HepG2 (cell line): Measurements from ENCODE around the gene CACNB4. TPM values are rescaled to one million over a fixed set of nuclear protein-coding genes. Genes with fewer than 3 reads are reported as not detected.

Experiments used
- ATAC-seq: fragments of 200-7000 bp; cut with Tn5 transposase; 3 replicates; pipeline ENCODE4 v1.9.1; 2020; ENCODE audit warnings: mild to moderate bottlenecking, moderate library complexity
- BruUV-seq: library from RNA; stranded (reverse); fragments of 400-500 nt; replicated peaks from 2 replicates; lab custom pipeline; 2021; lab: Mats Ljungman, UMichigan
- CTCF ChIA-PET: fragments of 300-600 bp; formaldehyde crosslinking; extraction: SDS; loops from one replicate; lab custom pipeline; 2021; ENCODE audit warnings: low total read pairs, inconsistent platforms, low intra/inter-chr PET ratio; lab: Yijun Ruan, JAX
- POLR2A ChIA-PET: fragments of 350-600 bp; sonication (Branson Sonifier 250); formaldehyde crosslinking; loops from one replicate; lab custom pipeline; 2020; ENCODE audit warnings: antibody characterized with exemption, inconsistent platforms; lab: Yijun Ruan, JAX
- DNase-seq: peaks from one replicate; pipeline ENCODE4 v3.0.0-alpha.2; 2015; ENCODE audit warnings: low spot score
- FAIRE-seq: peaks from 3 replicates; lab custom pipeline; 2011; peaks lifted over from hg19 to GRCh38; lab: Jason Lieb, UNC
- H2AFZ ChIP-seq: one replicate; pipeline ENCODE4 v1.6.1; 2011; ENCODE audit warnings: low read length, inconsistent platforms
- H3K27ac ChIP-seq: fragments of 300-600 bp; 3 replicates; pipeline ENCODE4 v1.8.0; 2011; ENCODE audit warnings: mixed run types, mild to moderate bottlenecking, mixed read lengths, low read length, inconsistent platforms; ENCODE audit not compliant: insufficient read depth; ENCODE audit errors: extremely low read length
- H3K27me3 ChIP-seq, 2 experiments: fragments of 200-600 bp in 1 of 2; 2 replicates in 1 of 2; 3 replicates in 1 of 2; pipeline versions ENCODE4 v1.6.0 to v1.8.0; 2011; ENCODE audit warnings: low read length in 2 of 2, mild to moderate bottlenecking in 2 of 2, moderate library complexity in 2 of 2, inconsistent platforms in 1 of 2; ENCODE audit not compliant: insufficient read depth in 2 of 2, control insufficient read depth in 1 of 2
- H3K36me3 ChIP-seq, 2 experiments: fragments of 200-600 bp in 1 of 2; replicated peaks in 1 of 2; 2 replicates in 1 of 2; 3 replicates in 1 of 2; pipeline versions ENCODE4 v1.5.1 to v1.8.0; 2011; ENCODE audit warnings: low read length in 2 of 2, inconsistent platforms in 1 of 2; ENCODE audit not compliant: insufficient read depth in 2 of 2, control insufficient read depth in 1 of 2
- H3K4me1 ChIP-seq: 2 replicates; pipeline ENCODE4 v1.5.1; 2012; ENCODE audit warnings: low read length, inconsistent platforms; ENCODE audit not compliant: insufficient read depth
- H3K4me2 ChIP-seq: 2 replicates; pipeline ENCODE4 v1.6.0; 2011; ENCODE audit warnings: low read depth, low read length, inconsistent platforms
- H3K4me3 ChIP-seq, 3 experiments: fragments of 200-600 bp in 1 of 3; sonication (generic), shearing (Covaris generic) in 1 of 3; replicated peaks in 1 of 3; 2 replicates each; pipeline ENCODE4 v1.5.1; 2011 to 2016; ENCODE audit warnings: low read length in 3 of 3, inconsistent platforms in 2 of 3, low read depth in 2 of 3, mild to moderate bottlenecking in 2 of 3, control low read depth in 1 of 3, mixed read lengths in 1 of 3; ENCODE audit not compliant: insufficient read depth in 1 of 3
- H3K79me2 ChIP-seq: one replicate; pipeline ENCODE4 v1.6.1; 2011; ENCODE audit warnings: low read length, inconsistent platforms; ENCODE audit not compliant: insufficient read depth
- H3K9ac ChIP-seq: 2 replicates; pipeline ENCODE4 v1.6.0; 2011; ENCODE audit warnings: mild to moderate bottlenecking, low read depth, low read length, inconsistent platforms; ENCODE audit not compliant: insufficient read depth
- H3K9me3 ChIP-seq: 2 replicates; pipeline ENCODE4 v1.5.1; 2012; ENCODE audit warnings: mild to moderate bottlenecking, low read length
- H4K20me1 ChIP-seq: 2 replicates; pipeline ENCODE4 v1.6.0; 2011; ENCODE audit warnings: inconsistent platforms, mild to moderate bottlenecking, low read length, moderate library complexity; ENCODE audit not compliant: insufficient read depth
- EZH2 ChIP-seq: conservative IDR thresholded peaks from 2 replicates; pipeline ENCODE4 v1.6.1; 2012; ENCODE audit warnings: mild to moderate bottlenecking, low read depth, low read length, moderate library complexity
- ISX ChIP-seq: sonication (generic); formaldehyde crosslinking; conservative IDR thresholded peaks from 2 replicates; pipeline ENCODE4 v1.5.0; 2020; ENCODE audit warnings: missing genetic modification reagents
- REL ChIP-seq: sonication (generic); formaldehyde crosslinking; conservative IDR thresholded peaks from 2 replicates; pipeline ENCODE4 v1.8.0; 2022; ENCODE audit warnings: mild to moderate bottlenecking, missing genetic modification reagents, moderate library complexity
- TOPORS ChIP-seq: sonication (generic); formaldehyde crosslinking; IDR thresholded peaks from 2 replicates; pipeline ENCODE4 v1.8.0; 2023; ENCODE audit warnings: mild to moderate bottlenecking, missing genetic modification reagents
- ZNF224 ChIP-seq: sonication (generic); formaldehyde crosslinking; IDR thresholded peaks from 2 replicates; pipeline ENCODE4 v1.5.0; 2020; ENCODE audit warnings: mild to moderate bottlenecking, missing genetic modification reagents
- ZNF318 ChIP-seq: sonication (generic); formaldehyde crosslinking; IDR thresholded peaks from 2 replicates; pipeline ENCODE4 v1.4.0; 2020; ENCODE audit warnings: mild to moderate bottlenecking, missing genetic modification reagents
- ZNF496 ChIP-seq: sonication (generic); formaldehyde crosslinking; IDR thresholded peaks from 2 replicates; pipeline ENCODE4 v1.8.1; 2023; ENCODE audit warnings: mild to moderate bottlenecking, moderate library complexity, missing genetic modification reagents; ENCODE audit not compliant: insufficient replicate concordance
- ZSCAN30 ChIP-seq: sonication (generic); formaldehyde crosslinking; IDR thresholded peaks from 2 replicates; pipeline ENCODE4 v1.5.0; 2020; ENCODE audit warnings: mild to moderate bottlenecking, missing genetic modification reagents
- WGBS: methylation state at CpG from one replicate; pipeline ENCODE4 v1.1.6; 2017; ENCODE audit warnings: low lambda C conversion rate; 5-methylcytosine and 5-hydroxymethylcytosine counted together
- in situ Hi-C: cut with HindIII; loops from 2 replicates; pipeline ENCODE4 v1.10.0; 2017; ENCODE audit warnings: low pct_unique_long_range_greater_than_20kb; ENCODE audit not compliant: extremely low pct_ligation_motif_present
- intact Hi-C: fragments of 100-400 bp; cut with micrococcal nuclease; formaldehyde crosslinking; loops from one replicate; pipeline ENCODE4 v1.10.0; 2022; ENCODE audit not compliant: unreplicated experiment
- polyA plus RNA-seq, 8 experiments: library from polyadenylated mRNA; depleted of rRNA in 3 of 8; stranded (reverse) in 7 of 8; unstranded in 1 of 8; fragments of >200 nt; fragmentation: Illumina TruSeq in 4 of 8; extraction: Trizol in 4 of 8; gene quantifications; 2 replicates each; pipeline versions ENCODE4 v1.2.1 to v1.2.3, GENCODE V29; 2011 to 2016; ENCODE audit warnings: low read depth in 4 of 8, missing spikeins in 1 of 8, mixed read lengths in 1 of 8; ENCODE audit not compliant: insufficient read depth in 1 of 8
- total RNA-seq, 5 experiments: library from RNA; depleted of rRNA; stranded (reverse); fragments of >200 nt; fragmentation: Illumina TruSeq; extraction: Trizol; gene quantifications; 2 replicates each; pipeline ENCODE4 v1.2.3, GENCODE V29; 2016; ENCODE audit warnings: low read depth in 1 of 5

The CACNB4 gene
- total and polyA plus RNA-seq, 2 of the 13 experiments (the other 11 are each of a cell fraction or from before 2014, with no cell fraction given): 5.1 to 14.3 TPM

- H3K9ac ChIP-seq: no peak overlapping the region
- no peaks in the 10 kb centered on the region for H3K4me1 ChIP-seq
- BruUV-seq: no TSS peak
- H3K36me3 ChIP-seq: peaks cover 2 to 8% of the 10 kb centered on the region in 2 experiments; a peak in 1 of 5 replicates
- no peaks in the 10 kb centered on the region; the same call in 1 of the 2 replicates for H4K20me1 ChIP-seq
- in situ Hi-C loops (no loop called here), intact Hi-C loops (no loop called here)
- H2AFZ ChIP-seq: no peak overlapping the region
- 97% methylated on average over 4 of the region's 4 CpGs for WGBS
- no peaks in the 10 kb centered on the region for H3K79me2 ChIP-seq
- TF ChIP-seq ISX (CRISPR knock-in tag) (no peak), ZNF496 (no peak), EZH2 (no peak), TOPORS (CRISPR knock-in tag) (no peak), ZNF224 (CRISPR knock-in tag) (no peak), ZNF318 (CRISPR knock-in tag) (no peak), REL (CRISPR knock-in tag) (no peak), ZSCAN30 (CRISPR knock-in tag) (no peak)
- TF ChIP-seq, all 625 proteins: peak for 0
- Histone ChIP-seq H3K4me3 (no peak overlapping the region), H3K9me3 (no peaks in the 10 kb centered on the region), H3K27ac (no peak overlapping the region), H3K4me2 (no peak overlapping the region), H3K27me3 (no peaks in the 10 kb centered on the region)
- ChIA-PET POLR2A (no interaction called here), CTCF (no interaction called here)
- FAIRE-seq (no peak), DNase-seq (no peak), ATAC-seq (no peak)
Measured at GRCh38 chr2:151789055-151789834, 309.6 kb downstream of the CACNB4 start.
